NCI-H82 treated with DMSO at 0.1 percent for 48 hours (cell line): ENCODE results near the gene CSF1.
"Not testable (repeated sequence)": the region's sequence is repeated elsewhere in the genome, so short reads cannot be mapped to it uniquely, and the experiment has no call there.

Experiments used
- DNase-seq: peaks from one replicate; lab custom pipeline; 2025; ENCODE audit not compliant: unreplicated experiment; lab: John Stamatoyannopoulos, UW

The CSF1 gene

DNA sequence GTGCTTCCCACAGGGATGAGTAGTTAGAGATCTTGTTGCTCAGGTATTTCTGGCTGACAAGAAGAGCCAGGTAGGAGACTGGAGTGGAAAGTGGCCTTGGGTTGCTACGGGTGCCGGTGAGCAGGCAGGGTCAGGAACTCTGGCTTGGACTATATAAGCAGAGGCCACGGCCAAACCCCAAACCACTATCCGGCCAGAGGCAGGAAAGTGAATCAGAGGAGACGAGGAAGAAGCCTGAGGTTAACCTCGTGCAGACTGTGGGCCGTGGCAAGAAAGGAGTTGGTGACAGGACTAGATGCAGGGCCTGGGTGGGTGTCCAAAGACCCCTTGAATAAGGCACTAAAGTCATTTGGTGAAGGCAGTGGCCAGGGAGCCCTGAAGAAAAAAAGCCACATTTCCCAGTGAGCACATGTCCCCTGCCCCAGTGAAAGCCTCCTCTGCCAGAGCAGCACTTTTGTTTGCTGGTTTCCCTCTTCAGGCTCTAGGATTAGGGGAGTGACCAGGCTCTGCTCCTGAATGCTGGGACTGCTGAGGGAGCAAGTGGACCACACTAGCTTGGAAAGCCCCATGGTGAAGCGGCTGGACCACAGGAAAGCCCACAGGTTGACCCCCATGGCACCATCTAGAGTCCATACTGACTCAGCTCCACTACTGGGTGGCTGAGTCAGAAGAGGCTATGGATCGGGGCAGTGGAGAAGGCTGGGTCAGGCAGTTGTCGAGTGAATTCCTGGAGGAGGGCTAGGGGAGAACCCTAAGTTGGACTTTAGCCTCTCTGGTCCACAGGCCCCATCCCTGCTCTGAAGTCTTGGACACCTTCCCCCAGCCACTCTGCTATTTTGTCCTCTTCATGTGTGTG lies 23.4 kb downstream of the CSF1 start:
- no peak for DNase-seq

DNA sequence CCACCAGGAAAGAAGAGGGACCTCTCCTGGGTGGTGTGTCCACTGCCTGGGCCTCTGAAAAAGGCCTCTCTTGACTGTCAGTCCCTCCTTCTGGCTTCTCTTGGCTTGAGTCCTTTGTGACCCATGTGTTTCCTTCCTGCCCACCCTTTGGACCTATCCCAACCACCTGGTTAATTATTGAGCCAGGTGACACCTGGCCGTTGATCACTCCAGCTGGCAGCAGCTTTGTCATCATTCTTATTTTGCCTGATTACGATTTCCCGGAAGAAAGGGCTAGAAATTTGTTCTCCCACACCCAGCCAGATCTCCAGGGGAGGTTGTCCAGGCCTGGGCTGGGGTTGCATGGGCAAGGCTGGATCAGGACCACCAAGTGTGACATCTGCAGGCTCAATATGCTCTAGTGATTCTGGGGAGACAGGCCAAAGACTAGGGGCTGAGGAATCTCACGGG lies 24.8 kb downstream of the CSF1 start:
- no peak for DNase-seq

- DNase-seq = no peak
Observed at GRCh38 chr1:109937738-109938137, 27.1 kb downstream of the CSF1 start.

GRCh38 chr1:109938556-109938955 lies 27.9 kb downstream of the CSF1 start:
- no peak for DNase-seq

GRCh38 chr1:109942434-109942833 lies 31.8 kb downstream of the CSF1 start:
- DNase-seq = no peak

GRCh38 chr1:109944541-109944940 lies 33.9 kb downstream of the CSF1 start:
- no peak for DNase-seq

DNA sequence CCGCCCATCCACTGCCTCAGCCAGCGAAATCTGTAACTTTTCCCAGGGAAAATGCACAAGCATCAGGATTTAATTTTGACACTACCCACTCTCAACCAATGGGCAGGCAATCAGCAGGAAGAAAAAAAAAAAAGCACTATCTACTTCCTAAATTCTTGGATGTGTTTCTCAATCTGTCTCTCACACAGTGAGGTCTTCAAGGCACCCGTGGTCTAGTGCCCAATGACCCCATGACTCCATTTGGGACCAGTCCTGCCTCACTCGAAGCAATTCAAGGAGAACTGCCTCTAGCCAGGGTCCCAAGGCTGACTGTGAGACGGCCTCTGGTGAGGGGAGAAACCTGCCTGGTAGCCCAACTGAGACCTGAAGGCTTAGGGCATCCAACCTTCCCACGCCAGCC lies 35.9 kb downstream of the CSF1 start:
- no peak for DNase-seq

- DNase-seq = no peak
Observed at GRCh38 chr1:109947582-109948284, 37.1 kb downstream of the CSF1 start.

DNA sequence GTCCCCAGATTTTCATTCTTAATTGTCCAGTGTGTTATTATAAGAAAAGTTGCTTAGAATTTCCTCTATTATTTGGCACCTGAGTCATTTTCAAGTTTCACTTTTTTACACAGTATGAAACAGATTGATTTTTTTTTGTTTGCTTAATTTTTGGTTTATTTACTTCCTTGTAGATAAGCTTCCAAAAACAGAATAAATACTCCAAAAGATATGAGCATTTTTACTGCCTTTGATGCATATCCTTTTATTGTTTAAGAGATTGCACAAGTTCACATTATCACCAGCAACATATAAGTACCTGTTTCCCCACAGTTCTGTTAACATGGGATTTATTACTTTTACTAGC lies 37.6 kb downstream of the CSF1 start:
- DNase-seq = no peak

- DNase-seq = no peak
Observed at GRCh38 chr1:109950038-109950437, 39.4 kb downstream of the CSF1 start.

GRCh38 chr1:109950509-109950908 lies 39.9 kb downstream of the CSF1 start:
- DNase-seq = no peak

DNA sequence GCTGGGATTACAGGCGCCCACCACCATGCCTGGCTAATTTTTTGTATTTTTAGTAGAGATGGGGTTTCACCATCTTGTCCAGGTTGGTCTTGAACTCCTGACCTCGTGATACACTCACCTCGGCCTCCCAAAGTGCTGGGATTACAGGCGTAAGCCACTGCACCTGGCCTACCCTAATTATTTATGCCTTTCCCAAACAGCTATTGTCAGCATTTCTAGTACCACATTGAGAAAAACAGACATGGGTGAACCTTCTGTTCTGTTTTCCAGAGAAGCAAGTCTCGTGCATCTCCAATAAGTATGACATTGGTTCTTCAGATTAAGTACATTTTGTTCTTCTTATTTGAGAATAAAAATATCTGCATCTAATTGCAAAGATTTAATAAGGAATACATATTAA lies 40.9 kb downstream of the CSF1 start:
- DNase-seq = not testable (repeated sequence)

DNA sequence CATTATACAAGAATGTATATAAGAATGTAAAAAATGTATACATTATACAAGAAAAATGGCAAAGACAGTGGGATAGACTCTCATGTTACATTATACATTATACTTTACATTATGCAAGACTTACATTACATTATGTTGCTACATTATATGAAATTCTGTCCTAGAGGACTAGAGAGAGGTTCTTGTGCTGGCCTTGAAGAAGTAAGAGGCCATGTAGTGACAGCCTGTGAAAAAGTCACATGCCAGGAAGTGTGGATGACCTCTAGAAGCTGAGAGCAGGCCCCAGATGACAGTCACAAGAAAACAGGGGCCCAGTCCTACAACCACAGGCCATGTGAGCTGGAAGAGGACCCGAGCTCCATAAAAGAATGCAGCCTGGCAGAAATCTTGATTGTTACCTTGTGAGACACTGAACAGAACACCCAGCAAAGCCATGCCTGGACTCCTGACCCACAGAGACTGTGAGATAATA lies 43.4 kb downstream of the CSF1 start:
- DNase-seq = no peak

GRCh38 chr1:109959632-109959973 lies 49.0 kb downstream of the CSF1 start:
- no peak for DNase-seq

GRCh38 chr1:109959974-109960744 lies 49.5 kb downstream of the CSF1 start:
- no peak for DNase-seq

DNA sequence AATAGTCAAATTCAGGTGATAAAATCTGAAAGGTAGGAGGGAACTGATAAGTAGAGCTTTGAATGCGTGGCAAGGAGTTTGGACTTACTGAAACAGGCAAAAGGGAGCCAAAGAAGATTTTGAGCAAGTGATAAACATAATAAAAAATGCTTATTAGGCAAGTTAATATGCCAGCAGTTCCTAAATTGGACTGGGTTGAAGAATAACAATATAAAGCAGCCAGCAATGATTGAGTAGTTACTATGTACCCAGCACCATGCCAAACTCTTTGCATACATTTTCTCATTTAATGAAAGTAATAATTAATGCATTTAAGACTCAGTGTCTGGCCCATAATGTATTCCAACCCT lies 50.1 kb downstream of the CSF1 start:
- no peak for DNase-seq

GRCh38 chr1:109963864-109964263 lies 53.2 kb downstream of the CSF1 start:
- DNase-seq = no peak

- DNase-seq = no peak
Observed at GRCh38 chr1:109969146-109969829, 58.6 kb downstream of the CSF1 start.

GRCh38 chr1:109969907-109970306 lies 59.3 kb downstream of the CSF1 start:
- no peak for DNase-seq

GRCh38 chr1:109971559-109971958 lies 60.9 kb downstream of the CSF1 start:
- DNase-seq = no peak

DNA sequence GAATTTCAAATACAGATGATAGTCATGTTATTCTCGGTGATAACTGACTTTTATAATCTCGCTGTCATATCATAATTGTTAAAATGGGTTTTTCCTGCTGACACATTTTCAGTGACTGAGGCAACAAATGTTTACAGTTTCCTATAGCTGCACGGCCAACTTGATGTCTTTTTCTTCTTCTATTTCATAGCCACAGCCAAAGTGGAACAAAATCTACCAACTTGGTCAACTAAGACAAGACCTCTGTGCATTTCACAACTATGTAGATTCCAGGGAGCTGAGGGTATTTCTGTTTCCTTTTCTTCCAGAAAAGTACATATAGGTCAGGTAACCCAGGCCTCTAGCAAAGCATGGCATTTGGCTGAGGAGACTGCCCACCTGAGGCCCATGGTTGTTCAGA lies 63.5 kb downstream of the CSF1 start:
- no peak for DNase-seq
